ENCODE measurements around the gene TERB1.

DNA sequence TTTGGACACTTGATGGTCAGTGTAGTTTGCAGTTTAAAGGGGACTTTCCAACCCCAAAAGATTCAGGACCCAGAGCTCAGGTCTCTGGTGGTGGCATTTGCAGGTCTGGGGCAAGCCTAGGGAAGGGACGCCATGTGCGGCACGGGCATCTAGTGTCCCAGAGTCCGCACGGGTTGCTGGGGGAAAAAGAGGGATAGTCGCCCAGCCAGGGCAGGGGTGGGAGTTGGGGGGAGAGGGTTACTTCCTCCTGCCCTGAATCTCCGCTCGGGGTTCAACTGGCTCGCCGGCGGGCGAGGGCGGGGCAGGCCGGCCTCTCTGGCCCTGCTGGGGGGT, 42.6 kb upstream of the TERB1 start:
- no peak for TF ChIP-seq POLR2A (IDR thresholded peaks at IDR 0.05; ENCODE audit: low read depth, low read length)
- no peak for TF ChIP-seq EZH2 (IDR thresholded peaks at IDR 0.05; ENCODE audit: borderline replicate concordance, low read depth, low read length, severe bottlenecking)
- no peak for TF ChIP-seq CTCF (IDR thresholded peaks at IDR 0.05; ENCODE audit: extremely low read depth in 1 of 2, insufficient read depth in 1 of 2, low read depth in 1 of 2, low read length in 2 of 2)
- no peak for TF ChIP-seq POLR2AphosphoS5 (IDR thresholded peaks at IDR 0.05; ENCODE audit: insufficient read depth, low read depth, low read length)
- no peak for TF ChIP-seq JUN (IDR thresholded peaks at IDR 0.05; ENCODE audit: borderline replicate concordance, insufficient read depth, insufficient read length, low read depth)
- TF ChIP-seq, protein P1, sequence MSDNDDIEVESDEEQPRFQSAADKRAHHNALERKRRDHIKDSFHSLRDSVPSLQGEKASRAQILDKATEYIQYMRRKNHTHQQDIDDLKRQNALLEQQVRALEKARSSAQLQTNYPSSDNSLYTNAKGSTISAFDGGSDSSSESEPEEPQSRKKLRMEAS (IDR thresholded peaks at IDR 0.05; ENCODE audit: insufficient read depth, insufficient read length): no peak

Data from endothelial cell of umbilical vein (primary cell).